DOHH2 (cell line): ENCODE measurements around the gene ZNF771.
A peak's percentile ranks its signal among the peaks of the same experiment; 100 is the strongest.

Source experiments
- H3F3A ChIP-seq: fragments of 200-600 bp; sonication (generic), shearing (Covaris generic); 2 replicates; pipeline ENCODE4 v1.6.0; 2016; ENCODE audit warnings: antibody characterized with exemption, mild to moderate bottlenecking; ENCODE audit not compliant: control insufficient read depth, insufficient read depth
- H3K27ac ChIP-seq: fragments of 200-600 bp; sonication (generic); 2 replicates; pipeline ENCODE4 v1.5.1; 2014; ENCODE audit warnings: low read depth, mild to moderate bottlenecking, low read length, moderate library complexity
- H3K27me3 ChIP-seq: fragments of 200-600 bp; sonication (generic); 2 replicates; pipeline ENCODE4 v1.6.1; 2014; ENCODE audit warnings: mild to moderate bottlenecking, low read length, mixed read lengths; ENCODE audit not compliant: control insufficient read depth
- H3K36me3 ChIP-seq: fragments of 200-600 bp; sonication (generic); 2 replicates; pipeline ENCODE4 v1.6.1; 2014; ENCODE audit warnings: mild to moderate bottlenecking, low read length, moderate library complexity, mixed read lengths; ENCODE audit not compliant: control insufficient read depth
- H3K4me1 ChIP-seq: fragments of 200-600 bp; sonication (generic); 2 replicates; pipeline ENCODE4 v1.6.1; 2014; ENCODE audit warnings: mild to moderate bottlenecking, low read length, mixed read lengths; ENCODE audit not compliant: control insufficient read depth
- H3K4me2 ChIP-seq: fragments of 200-600 bp; sonication (generic); 2 replicates; pipeline ENCODE4 v1.6.0; 2014; ENCODE audit warnings: mild to moderate bottlenecking, low read length, moderate library complexity
- H3K4me3 ChIP-seq: fragments of 200-600 bp; sonication (generic); 2 replicates; pipeline ENCODE4 v1.5.1; 2014; ENCODE audit warnings: mild to moderate bottlenecking, low read length, mixed read lengths
- H3K79me2 ChIP-seq: fragments of 200-600 bp; sonication (generic); 2 replicates; pipeline ENCODE4 v1.6.1; 2014; ENCODE audit warnings: mild to moderate bottlenecking, low read length, mixed read lengths; ENCODE audit not compliant: control insufficient read depth
- H3K9me2 ChIP-seq: fragments of 200-600 bp; sonication (generic); replicated peaks from 2 replicates; pipeline ENCODE4 v1.6.1; 2014; ENCODE audit warnings: mild to moderate bottlenecking, low read length, mixed read lengths; ENCODE audit not compliant: control insufficient read depth
- H3K9me3 ChIP-seq: fragments of 200-600 bp; sonication (generic); 2 replicates; pipeline ENCODE4 v1.6.1; 2014; ENCODE audit warnings: antibody characterized with exemption, low read length, mixed read lengths; ENCODE audit not compliant: control insufficient read depth, insufficient read depth
- H4K20me1 ChIP-seq: fragments of 200-600 bp; sonication (generic); 2 replicates; pipeline ENCODE4 v1.6.0; 2014; ENCODE audit warnings: low read depth, mild to moderate bottlenecking, antibody characterized with exemption, low read length, moderate library complexity; ENCODE audit not compliant: control insufficient read depth, insufficient read depth
- EZH2phosphoT487 ChIP-seq: fragments of 200-600 bp; sonication (generic); IDR thresholded peaks from 2 replicates; pipeline ENCODE4 v1.6.1; 2017; ENCODE audit warnings: borderline replicate concordance, mild to moderate bottlenecking, antibody characterized with exemption, low read length, moderate library complexity, mixed read lengths
- TF ChIP-seq, protein P1 (sequence below): fragments of 200-600 bp; sonication (generic); IDR thresholded peaks from one replicate; pipeline ENCODE4 v1.5.1; 2014; ENCODE audit warnings: antibody characterized with exemption, mild to moderate bottlenecking, low read depth, low read length; ENCODE audit not compliant: poor library complexity, severe bottlenecking

ZNF771 gene

DNA sequence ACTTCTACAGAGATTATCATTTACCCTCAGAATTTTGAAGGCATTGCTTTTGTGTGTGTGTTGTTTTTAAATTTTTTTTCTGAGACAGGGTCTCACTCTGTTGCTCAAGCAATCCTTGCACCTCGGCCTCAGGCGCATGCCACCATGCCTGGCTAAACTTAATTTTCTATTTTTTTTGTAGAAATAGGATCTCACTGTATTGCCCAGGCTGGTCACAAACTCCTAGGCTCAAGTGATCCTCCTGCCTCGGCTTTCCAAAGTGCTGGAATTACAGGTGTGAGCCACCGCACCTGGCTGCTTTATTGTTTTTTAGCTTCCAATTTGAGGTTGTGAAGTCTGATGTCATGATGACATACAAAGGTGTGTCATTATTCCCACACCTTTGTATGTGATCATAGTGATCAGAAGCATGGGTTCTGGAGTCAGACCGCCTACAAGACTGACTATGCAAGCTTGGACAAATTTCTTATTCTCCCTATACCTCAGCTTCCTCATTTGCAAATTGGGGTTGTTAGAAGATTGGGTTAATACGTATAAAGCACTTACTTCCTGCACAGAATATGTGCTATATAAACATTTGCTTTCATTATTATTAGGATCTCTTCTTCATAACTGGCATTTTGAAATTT lies 32.4 kb downstream of the ZNF771 start:
- peaks cover 18% of the 10 kb centered on the region for H4K20me1 ChIP-seq
- H3K4me2 ChIP-seq, result peak overlapping the region; percentile 66

DNA sequence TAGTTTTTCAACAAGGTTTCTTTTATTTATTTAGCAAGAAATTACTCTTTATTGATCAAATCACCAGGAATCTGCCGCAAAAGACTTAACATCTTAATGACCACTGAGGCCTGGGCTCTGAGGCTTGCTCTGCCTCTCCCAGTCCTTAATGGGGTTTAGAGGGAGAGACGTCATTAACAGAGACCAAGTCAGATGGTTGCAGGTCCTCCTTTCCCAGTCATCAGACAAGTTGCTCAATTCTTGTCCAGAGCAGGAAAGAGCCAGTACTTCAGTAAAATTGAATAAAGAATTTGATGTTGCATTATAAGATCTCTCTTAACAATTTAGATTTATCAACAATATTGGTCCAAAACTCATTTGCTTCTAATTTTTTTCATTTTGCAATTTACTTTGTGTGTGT lies 36.2 kb downstream of the ZNF771 start:
- Histone ChIP-seq H3K36me3 (peaks cover 33% of the 10 kb centered on the region), H3K4me1 (peaks cover 58% of the 10 kb centered on the region), H3K4me2 (peak overlapping the region; percentile 96), H4K20me1 (peaks cover 21% of the 10 kb centered on the region), H3F3A (peaks cover 37% of the 10 kb centered on the region), H3K79me2 (peaks cover 42% of the 10 kb centered on the region), H3K9me3 (no peaks in the 10 kb centered on the region), H3K9me2 (no peaks in the 10 kb centered on the region), H3K27me3 (no peaks in the 10 kb centered on the region), H3K4me3 (peak overlapping the region; percentile 91), H3K27ac (no peak overlapping the region)
- TF ChIP-seq, protein P1, sequence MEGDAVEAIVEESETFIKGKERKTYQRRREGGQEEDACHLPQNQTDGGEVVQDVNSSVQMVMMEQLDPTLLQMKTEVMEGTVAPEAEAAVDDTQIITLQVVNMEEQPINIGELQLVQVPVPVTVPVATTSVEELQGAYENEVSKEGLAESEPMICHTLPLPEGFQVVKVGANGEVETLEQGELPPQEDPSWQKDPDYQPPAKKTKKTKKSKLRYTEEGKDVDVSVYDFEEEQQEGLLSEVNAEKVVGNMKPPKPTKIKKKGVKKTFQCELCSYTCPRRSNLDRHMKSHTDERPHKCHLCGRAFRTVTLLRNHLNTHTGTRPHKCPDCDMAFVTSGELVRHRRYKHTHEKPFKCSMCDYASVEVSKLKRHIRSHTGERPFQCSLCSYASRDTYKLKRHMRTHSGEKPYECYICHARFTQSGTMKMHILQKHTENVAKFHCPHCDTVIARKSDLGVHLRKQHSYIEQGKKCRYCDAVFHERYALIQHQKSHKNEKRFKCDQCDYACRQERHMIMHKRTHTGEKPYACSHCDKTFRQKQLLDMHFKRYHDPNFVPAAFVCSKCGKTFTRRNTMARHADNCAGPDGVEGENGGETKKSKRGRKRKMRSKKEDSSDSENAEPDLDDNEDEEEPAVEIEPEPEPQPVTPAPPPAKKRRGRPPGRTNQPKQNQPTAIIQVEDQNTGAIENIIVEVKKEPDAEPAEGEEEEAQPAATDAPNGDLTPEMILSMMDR, result no peak
- no peak for TF ChIP-seq EZH2phosphoT487

More for the DNA sequence above, 32.4 kb downstream of the ZNF771 start:
- Histone ChIP-seq H3K27ac (peak overlapping the region; percentile 28), H3K9me3 (no peaks in the 10 kb centered on the region), H3K36me3 (peaks cover 25% of the 10 kb centered on the region), H3F3A (peaks cover 30% of the 10 kb centered on the region), H3K4me1 (peaks cover 47% of the 10 kb centered on the region), H3K79me2 (peaks cover 27% of the 10 kb centered on the region), H3K27me3 (no peaks in the 10 kb centered on the region), H3K4me3 (peak overlapping the region; percentile 51), H3K9me2 (no peaks in the 10 kb centered on the region)
- no peak for TF ChIP-seq EZH2phosphoT487
- TF ChIP-seq, protein P1, result no peak

GRCh38 chr16:30444231-30445148 lies 37.1 kb downstream of the ZNF771 start:
- no peaks in the 10 kb centered on the region for H3K9me3 ChIP-seq
- H3F3A ChIP-seq, result peaks cover 37% of the 10 kb centered on the region
- peak overlapping the region; percentile 91 for H3K4me3 ChIP-seq
- H3K27me3 ChIP-seq, result no peaks in the 10 kb centered on the region
- peaks cover 21% of the 10 kb centered on the region for H4K20me1 ChIP-seq
- TF ChIP-seq, protein P1, result no peak
- TF ChIP-seq EZH2phosphoT487, result no peak
- peaks cover 33% of the 10 kb centered on the region for H3K36me3 ChIP-seq
- H3K79me2 ChIP-seq, result peaks cover 42% of the 10 kb centered on the region
- H3K27ac ChIP-seq, result peak overlapping the region; percentile 76
- H3K4me2 ChIP-seq, result peak overlapping the region; percentile 96
- H3K9me2 ChIP-seq, result no peaks in the 10 kb centered on the region
- peaks cover 58% of the 10 kb centered on the region for H3K4me1 ChIP-seq
